Mucosa of gallbladder (tissue), 1 donor: ENCODE results near the gene HPSE. TPM values are rescaled to one million over a fixed set of nuclear protein-coding genes. Genes with fewer than 3 reads are reported as not detected.

Experiments
- DNase-seq: peaks from one replicate; pipeline ENCODE4 v3.0.0-alpha.2; 2020; ENCODE audit warnings: low spot score
- total RNA-seq: library from RNA; stranded (reverse); gene quantifications from one replicate; pipeline ENCODE4 v1.2.1, GENCODE V29; 2021
- donor health status: DM: no; HTN: no; CAD: no.

HPSE gene
- total RNA-seq, 1 donor from 2014 or later: 5.9 TPM

DNA sequence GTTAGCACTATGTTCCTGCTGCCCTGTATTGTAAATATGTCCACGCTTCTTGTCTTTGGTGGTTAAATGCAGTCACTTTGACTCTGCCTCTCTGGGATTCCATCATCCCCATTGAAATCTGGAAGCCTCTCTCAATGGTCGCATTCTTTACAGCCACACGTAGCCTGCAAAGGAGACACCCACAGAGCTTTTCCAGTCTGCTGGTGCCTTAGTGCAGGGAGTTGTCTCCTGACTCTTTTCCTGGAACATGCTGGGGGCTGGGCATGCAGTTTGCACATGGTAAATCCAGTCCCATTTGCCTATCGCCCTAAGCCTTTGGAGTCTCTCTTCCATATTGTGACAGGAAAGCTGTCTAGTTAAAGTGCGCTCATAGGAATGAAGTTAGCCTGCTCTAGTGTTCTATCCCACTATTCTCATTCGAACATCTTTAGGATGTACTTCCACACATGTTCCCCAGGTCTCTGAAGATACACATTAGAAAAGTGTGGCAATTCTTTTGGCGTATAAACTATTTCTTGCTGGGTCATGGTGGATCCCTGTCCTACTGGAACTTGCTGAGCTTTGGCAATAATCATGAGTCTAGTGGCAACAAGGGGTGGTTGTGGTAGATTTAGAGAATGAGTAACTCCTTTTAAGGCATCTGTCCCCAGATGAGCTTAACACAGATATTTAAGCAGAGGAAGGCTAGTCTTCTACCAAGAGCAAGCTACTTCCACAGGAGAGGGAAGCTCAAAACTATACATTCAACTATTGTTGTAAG is 83.8 kb downstream of the HPSE start:
- DNase-seq: no peak

DNA sequence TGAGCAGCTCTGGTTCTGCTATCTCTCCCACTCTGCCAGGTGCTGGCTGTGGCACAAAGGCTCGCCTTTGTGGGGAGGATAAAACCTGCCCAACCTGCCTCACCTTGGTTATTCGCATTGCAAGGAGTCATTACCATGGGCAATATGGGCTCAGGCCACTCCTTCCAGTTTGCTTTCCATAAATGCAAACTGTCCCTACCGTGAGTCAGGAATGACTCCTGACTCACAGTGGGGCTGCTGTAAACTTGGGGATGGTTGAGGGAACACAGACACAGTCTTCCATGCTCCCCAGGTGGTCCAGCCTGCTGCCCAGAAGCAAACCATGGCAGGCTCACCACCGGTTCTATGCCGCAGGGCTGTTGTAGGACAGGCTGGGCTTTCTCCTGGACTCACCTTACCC is 86.2 kb downstream of the HPSE start:
- DNase-seq: no peak

DNA sequence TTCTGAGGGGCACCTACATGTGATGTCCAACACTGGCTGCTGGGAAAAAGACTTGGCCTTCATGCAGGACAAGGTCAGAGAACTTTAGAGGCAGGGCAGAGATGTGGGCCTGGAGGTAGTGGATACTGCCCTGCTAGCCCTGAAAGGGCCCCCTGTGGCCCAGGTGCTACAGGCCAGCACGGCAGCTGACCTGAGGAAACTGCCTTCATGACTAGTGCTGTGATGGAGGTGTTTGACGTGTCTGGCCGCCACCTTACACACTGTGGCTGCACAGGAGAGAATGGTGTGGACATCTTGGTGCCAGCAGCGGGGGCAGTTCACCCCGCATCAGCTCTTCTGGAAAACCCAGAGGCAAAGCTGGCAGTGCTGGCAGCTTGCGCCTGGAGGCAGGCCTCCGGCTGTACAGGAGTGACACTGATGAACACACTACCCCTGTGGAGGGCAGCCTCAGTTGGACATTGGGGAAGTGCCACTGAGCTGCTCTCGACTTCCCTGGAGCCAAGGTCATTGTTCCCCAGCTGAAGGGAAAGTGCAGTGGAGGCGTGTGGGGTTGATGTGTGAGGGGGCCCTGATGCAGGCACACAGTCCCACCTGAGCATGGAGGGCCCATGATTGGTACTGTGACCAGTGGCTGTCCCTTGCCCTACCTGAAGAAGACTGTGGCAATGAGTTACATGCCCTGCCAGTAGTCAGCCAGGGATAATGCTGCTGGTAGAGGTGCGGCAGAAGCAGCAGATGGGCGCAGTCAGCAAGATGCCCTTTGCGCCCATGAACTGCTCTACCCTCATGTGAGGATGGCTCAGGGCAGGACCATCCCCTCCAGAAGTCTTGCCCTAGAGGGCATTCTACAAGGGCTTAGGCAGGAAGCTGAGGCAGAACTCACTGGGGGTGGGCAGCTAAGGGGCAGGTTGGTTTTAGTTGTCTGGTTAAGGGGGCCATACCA is 87.0 kb downstream of the HPSE start:
- no peak for DNase-seq

Other genes starting within 250 kb of the HPSE start
- 8.2 TPM for gene PLAC8, start 220.1 kb downstream of the HPSE start, total RNA-seq
- gene COQ2, start 50.0 kb downstream of the HPSE start, total RNA-seq: 10.0 TPM
- gene HELQ, start 121.0 kb upstream of the HPSE start, total RNA-seq: 15.9 TPM
- gene MRPS18C, start 121.2 kb upstream of the HPSE start, total RNA-seq: 27.9 TPM
- gene ABRAXAS1, start 150.3 kb upstream of the HPSE start, total RNA-seq: 15.5 TPM
- gene GPAT3, start 201.3 kb upstream of the HPSE start, total RNA-seq: 11.2 TPM